Measurements from ENCODE around the gene RPP21.

The RPP21 gene

DNA sequence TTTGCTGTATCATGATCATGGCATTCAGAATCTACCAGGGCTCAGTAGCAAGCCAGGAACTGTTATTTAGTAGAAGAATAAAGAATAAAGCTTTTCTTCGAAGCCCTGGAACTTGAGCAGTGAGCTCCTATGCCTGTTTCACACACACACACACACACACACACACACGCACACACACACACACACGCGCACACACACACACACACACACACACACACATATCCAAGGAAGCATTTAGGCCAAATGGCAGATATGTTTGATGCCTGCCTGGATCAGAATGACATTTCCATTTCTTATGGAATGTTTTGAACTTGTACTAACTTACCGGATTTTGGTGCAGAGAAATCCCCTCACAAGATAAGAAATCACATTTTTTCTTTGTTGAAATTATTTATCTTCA is 35.5 kb downstream of the RPP21 start:
- DNase-seq (ENCODE audit: low spot score), result no peak

GRCh38 chr6:30386166-30386565 is 41.2 kb downstream of the RPP21 start:
- no peak for DNase-seq (ENCODE audit: low spot score)

DNA sequence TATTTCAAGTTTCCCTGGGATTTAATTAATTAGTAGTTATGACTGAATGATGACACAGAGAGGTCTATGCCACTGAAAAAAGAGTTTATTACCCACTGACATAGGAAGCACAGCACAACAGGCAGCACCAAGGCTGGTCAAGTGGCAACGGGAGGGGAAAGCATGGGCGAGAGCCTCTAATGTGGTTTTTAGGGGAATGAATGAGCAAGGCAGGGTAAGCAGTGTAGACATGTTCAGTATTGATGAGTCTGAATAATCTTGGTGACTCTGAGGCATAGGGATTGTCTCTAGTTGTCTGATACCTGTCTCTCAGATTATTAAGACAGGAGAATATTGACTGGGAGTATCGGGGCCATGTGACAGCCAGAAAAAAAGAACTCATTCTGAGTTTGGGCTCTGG is 46.3 kb downstream of the RPP21 start:
- DNase-seq (ENCODE audit: low spot score), result no peak

DNA sequence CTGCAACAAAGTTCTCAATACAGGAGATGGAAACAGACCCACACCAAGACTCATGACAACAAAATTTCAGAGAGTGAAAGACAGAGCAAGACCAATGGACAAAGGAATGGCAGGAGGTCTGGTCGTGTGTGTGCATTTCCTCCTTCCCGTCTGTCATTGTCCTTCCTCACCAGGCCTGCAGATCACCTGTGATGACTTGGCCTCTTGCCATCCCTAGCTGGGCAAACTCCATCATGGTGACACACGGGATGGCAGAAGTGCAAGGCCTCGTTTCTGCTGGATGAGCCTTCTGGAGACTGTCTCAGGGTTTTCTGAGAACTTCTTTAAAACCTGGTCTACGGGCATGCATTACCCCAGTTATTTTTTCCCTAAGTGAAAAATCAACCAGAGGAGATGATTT is 49.2 kb downstream of the RPP21 start:
- no peak for DNase-seq (ENCODE audit: low spot score)

Measured in globus pallidus (tissue), 1 donor.